ENCODE data around the gene FAM118B. TPM values are rescaled to one million over a fixed set of nuclear protein-coding genes. Genes with fewer than 3 reads are reported as not detected.

FAM118B gene
- total and polyA plus RNA-seq, 4 donors = 3.7 to 12.0 (median 6.6) TPM

DNA sequence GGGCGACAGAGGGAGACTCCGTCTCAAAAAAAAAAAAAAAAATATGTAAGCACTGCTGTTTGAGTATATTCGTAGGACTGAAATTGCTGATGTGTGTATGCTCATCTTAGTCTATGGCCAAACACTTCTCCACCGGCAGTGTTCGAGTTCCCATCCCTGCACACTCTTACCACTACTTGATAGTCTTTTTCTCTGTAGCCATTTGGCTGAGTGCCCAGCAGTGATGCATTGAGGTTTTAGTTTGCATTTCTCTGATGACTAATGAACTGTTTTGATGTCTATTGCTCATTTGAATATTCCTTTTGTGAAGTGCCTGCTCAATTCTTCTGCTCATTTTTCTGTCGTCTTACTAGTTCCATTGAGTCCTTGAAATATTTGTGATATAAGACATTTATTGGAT, 73.2 kb downstream of the FAM118B start:
- Histone ChIP-seq H3K27me3 (ENCODE audit: control insufficient read depth in 4 of 4, insufficient read depth in 4 of 4, low read length in 3 of 4) (no peaks in the 10 kb centered on the region), H3K27ac (ENCODE audit: low read depth in 1 of 2, low read length in 2 of 2) (no peak overlapping the region), H3K4me1 (ENCODE audit: control insufficient read depth in 4 of 4, insufficient read depth in 4 of 4, low read length in 3 of 4) (peaks cover 5 to 19% (median 12%) of the 10 kb centered on the region in 4 donors), H3K9me3 (ENCODE audit: control insufficient read depth in 4 of 4, low read length in 3 of 4) (no peaks in the 10 kb centered on the region), H3K9ac (ENCODE audit: low read depth in 1 of 2, low read length in 2 of 2) (no peak overlapping the region), H3K4me3 (ENCODE audit: low read depth in 1 of 3, low read length in 3 of 3) (no peak overlapping the region), H3K36me3 (ENCODE audit: control insufficient read depth in 4 of 4, insufficient read depth in 3 of 4, low read depth in 1 of 4, low read length in 3 of 4) (peaks cover 0 to 4% (median 3%) of the 10 kb centered on the region in 4 donors)
- 79% methylated on average over 6 of the region's 6 CpGs for WGBS
- no peak for TF ChIP-seq GABPA (IDR thresholded peaks at IDR 0.05 in 1 of 2, conservative IDR thresholded peaks at IDR 0.05 in 1 of 2)
- TF ChIP-seq TAF1 (conservative IDR thresholded peaks at IDR 0.05) = no peak
- no peak for TF ChIP-seq HNF4G (IDR thresholded peaks at IDR 0.05)
- no peak for TF ChIP-seq SP1 (IDR thresholded peaks at IDR 0.05)
- no peak for TF ChIP-seq RAD21 (IDR thresholded peaks at IDR 0.05)
- TF ChIP-seq YY1 (IDR thresholded peaks at IDR 0.05) = no peak
- TF ChIP-seq NR2F2 (IDR thresholded peaks at IDR 0.05) = no peak
- no peak for TF ChIP-seq FOXA2 (IDR thresholded peaks at IDR 0.05)
- no peak for TF ChIP-seq EGR1 (IDR thresholded peaks at IDR 0.05; ENCODE audit: low read depth in 2 of 2)
- DNase-seq (ENCODE audit: low spot score) = no peak

DNA sequence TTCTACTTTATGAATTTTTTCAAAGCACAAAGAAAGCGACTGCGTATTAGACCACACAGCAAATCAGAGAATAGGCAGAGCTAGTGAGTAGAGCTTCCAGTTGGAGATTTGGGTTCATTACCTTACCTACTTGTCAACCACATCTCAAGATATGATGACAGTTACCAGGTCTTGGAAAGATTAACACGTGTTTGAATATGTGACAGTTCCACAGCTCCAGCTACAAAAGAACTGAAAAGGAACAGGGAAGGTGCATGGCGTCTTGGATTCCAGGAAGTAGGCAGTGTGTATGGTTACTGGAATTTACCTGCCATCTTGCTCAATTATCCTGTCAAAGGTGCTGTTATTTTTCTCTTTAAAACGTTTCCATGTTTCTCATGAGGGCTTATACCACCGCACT, 76.7 kb downstream of the FAM118B start:
- no peak for TF ChIP-seq TAF1 (conservative IDR thresholded peaks at IDR 0.05)
- TF ChIP-seq, protein P1, sequence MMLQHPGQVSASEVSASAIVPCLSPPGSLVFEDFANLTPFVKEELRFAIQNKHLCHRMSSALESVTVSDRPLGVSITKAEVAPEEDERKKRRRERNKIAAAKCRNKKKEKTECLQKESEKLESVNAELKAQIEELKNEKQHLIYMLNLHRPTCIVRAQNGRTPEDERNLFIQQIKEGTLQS (IDR thresholded peaks at IDR 0.05) = no peak
- no peak for TF ChIP-seq RAD21 (IDR thresholded peaks at IDR 0.05)
- TF ChIP-seq RXRA (IDR thresholded peaks at IDR 0.05) = no peak
- TF ChIP-seq, protein P2, sequence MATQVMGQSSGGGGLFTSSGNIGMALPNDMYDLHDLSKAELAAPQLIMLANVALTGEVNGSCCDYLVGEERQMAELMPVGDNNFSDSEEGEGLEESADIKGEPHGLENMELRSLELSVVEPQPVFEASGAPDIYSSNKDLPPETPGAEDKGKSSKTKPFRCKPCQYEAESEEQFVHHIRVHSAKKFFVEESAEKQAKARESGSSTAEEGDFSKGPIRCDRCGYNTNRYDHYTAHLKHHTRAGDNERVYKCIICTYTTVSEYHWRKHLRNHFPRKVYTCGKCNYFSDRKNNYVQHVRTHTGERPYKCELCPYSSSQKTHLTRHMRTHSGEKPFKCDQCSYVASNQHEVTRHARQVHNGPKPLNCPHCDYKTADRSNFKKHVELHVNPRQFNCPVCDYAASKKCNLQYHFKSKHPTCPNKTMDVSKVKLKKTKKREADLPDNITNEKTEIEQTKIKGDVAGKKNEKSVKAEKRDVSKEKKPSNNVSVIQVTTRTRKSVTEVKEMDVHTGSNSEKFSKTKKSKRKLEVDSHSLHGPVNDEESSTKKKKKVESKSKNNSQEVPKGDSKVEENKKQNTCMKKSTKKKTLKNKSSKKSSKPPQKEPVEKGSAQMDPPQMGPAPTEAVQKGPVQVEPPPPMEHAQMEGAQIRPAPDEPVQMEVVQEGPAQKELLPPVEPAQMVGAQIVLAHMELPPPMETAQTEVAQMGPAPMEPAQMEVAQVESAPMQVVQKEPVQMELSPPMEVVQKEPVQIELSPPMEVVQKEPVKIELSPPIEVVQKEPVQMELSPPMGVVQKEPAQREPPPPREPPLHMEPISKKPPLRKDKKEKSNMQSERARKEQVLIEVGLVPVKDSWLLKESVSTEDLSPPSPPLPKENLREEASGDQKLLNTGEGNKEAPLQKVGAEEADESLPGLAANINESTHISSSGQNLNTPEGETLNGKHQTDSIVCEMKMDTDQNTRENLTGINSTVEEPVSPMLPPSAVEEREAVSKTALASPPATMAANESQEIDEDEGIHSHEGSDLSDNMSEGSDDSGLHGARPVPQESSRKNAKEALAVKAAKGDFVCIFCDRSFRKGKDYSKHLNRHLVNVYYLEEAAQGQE (IDR thresholded peaks at IDR 0.05) = no peak
- no peak for TF ChIP-seq EGR1 (IDR thresholded peaks at IDR 0.05; ENCODE audit: low read depth in 2 of 2)
- no peak for TF ChIP-seq HNF4A (conservative IDR thresholded peaks at IDR 0.05)
- TF ChIP-seq JUND (IDR thresholded peaks at IDR 0.05) = no peak
- H3K27ac ChIP-seq (ENCODE audit: low read depth in 1 of 2, low read length in 2 of 2) = no peak overlapping the region
- peaks cover 0 to 5% (median 3%) of the 10 kb centered on the region in 4 donors for H3K4me1 ChIP-seq (ENCODE audit: control insufficient read depth in 4 of 4, insufficient read depth in 4 of 4, low read length in 3 of 4)
- DNase-seq (ENCODE audit: low spot score) = no peak
- H3K36me3 ChIP-seq (ENCODE audit: control insufficient read depth in 4 of 4, insufficient read depth in 3 of 4, low read depth in 1 of 4, low read length in 3 of 4) = peaks cover 6 to 31% (median 23%) of the 10 kb centered on the region in 4 donors
- H3K9me3 ChIP-seq (ENCODE audit: control insufficient read depth in 4 of 4, low read length in 3 of 4) = no peaks in the 10 kb centered on the region
- WGBS = 91% methylated on average over 6 of the region's 6 CpGs
- no peak overlapping the region for H3K4me3 ChIP-seq (ENCODE audit: low read depth in 1 of 3, low read length in 3 of 3)
- no peak overlapping the region for H3K9ac ChIP-seq (ENCODE audit: low read depth in 1 of 2, low read length in 2 of 2)
- no peaks in the 10 kb centered on the region for H3K27me3 ChIP-seq (ENCODE audit: control insufficient read depth in 4 of 4, insufficient read depth in 4 of 4, low read length in 3 of 4)

DNA sequence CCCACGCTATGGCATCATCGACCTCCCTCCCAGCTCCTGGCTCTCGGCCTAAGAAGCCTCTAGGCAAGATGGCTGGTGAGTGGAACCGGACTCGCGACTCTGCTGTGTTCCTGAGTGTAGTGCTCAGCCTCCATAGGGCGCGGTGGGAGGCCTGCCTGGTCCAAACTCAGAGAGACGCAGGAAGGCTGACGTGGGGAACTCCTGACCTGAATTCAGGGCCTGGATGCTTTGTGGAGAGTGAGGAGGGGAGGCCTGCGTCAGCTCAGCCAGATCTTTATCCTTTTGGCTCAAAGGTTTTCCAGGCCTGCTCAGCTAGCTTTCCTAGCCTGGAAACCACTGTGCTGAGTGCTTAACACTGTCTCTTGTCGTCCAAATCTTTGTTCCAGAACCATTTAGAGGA, 79.3 kb downstream of the FAM118B start:
- WGBS = 95% methylated on average over 12 of the region's 12 CpGs
- H3K27me3 ChIP-seq (ENCODE audit: control insufficient read depth in 4 of 4, insufficient read depth in 4 of 4, low read length in 3 of 4) = no peaks in the 10 kb centered on the region

More for the DNA sequence above, 79.3 kb downstream of the FAM118B start:
- H3K4me3 ChIP-seq (ENCODE audit: low read depth in 1 of 3, low read length in 3 of 3) = no peak overlapping the region
- no peak overlapping the region for H3K27ac ChIP-seq (ENCODE audit: low read depth in 1 of 2, low read length in 2 of 2)
- TF ChIP-seq, protein P3, sequence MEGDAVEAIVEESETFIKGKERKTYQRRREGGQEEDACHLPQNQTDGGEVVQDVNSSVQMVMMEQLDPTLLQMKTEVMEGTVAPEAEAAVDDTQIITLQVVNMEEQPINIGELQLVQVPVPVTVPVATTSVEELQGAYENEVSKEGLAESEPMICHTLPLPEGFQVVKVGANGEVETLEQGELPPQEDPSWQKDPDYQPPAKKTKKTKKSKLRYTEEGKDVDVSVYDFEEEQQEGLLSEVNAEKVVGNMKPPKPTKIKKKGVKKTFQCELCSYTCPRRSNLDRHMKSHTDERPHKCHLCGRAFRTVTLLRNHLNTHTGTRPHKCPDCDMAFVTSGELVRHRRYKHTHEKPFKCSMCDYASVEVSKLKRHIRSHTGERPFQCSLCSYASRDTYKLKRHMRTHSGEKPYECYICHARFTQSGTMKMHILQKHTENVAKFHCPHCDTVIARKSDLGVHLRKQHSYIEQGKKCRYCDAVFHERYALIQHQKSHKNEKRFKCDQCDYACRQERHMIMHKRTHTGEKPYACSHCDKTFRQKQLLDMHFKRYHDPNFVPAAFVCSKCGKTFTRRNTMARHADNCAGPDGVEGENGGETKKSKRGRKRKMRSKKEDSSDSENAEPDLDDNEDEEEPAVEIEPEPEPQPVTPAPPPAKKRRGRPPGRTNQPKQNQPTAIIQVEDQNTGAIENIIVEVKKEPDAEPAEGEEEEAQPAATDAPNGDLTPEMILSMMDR (IDR thresholded peaks at IDR 0.05; ENCODE audit: low read depth, low read length, missing input control) = no peak
- TF ChIP-seq, protein P2 (IDR thresholded peaks at IDR 0.05) = no peak
- TF ChIP-seq RAD21 (IDR thresholded peaks at IDR 0.05) (no peak), HNF4A (conservative IDR thresholded peaks at IDR 0.05) (no peak), EGR1 (IDR thresholded peaks at IDR 0.05; ENCODE audit: low read depth in 2 of 2) (no peak), RXRA (IDR thresholded peaks at IDR 0.05) (no peak), YY1 (IDR thresholded peaks at IDR 0.05) (no peak)
- TF ChIP-seq, protein P4, sequence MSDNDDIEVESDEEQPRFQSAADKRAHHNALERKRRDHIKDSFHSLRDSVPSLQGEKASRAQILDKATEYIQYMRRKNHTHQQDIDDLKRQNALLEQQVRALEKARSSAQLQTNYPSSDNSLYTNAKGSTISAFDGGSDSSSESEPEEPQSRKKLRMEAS (IDR thresholded peaks at IDR 0.05) = no peak
- H3K4me1 ChIP-seq (ENCODE audit: control insufficient read depth in 4 of 4, insufficient read depth in 4 of 4, low read length in 3 of 4) = no peaks in the 10 kb centered on the region
- no peak overlapping the region for H3K9ac ChIP-seq (ENCODE audit: low read depth in 1 of 2, low read length in 2 of 2)
- H3K9me3 ChIP-seq (ENCODE audit: control insufficient read depth in 4 of 4, low read length in 3 of 4) = no peaks in the 10 kb centered on the region
- no peak for DNase-seq (ENCODE audit: low spot score)
- H3K36me3 ChIP-seq (ENCODE audit: control insufficient read depth in 4 of 4, insufficient read depth in 3 of 4, low read depth in 1 of 4, low read length in 3 of 4) = peaks cover 7 to 44% (median 33%) of the 10 kb centered on the region in 4 donors
